GM19035 (cell line): ENCODE results near the gene SLC35B3.
"Not testable (repeated sequence)": the region's sequence is repeated elsewhere in the genome, so short reads cannot be mapped to it uniquely, and the experiment has no call there.

ENCODE experiments used
- ATAC-seq: cut with Tn5 transposase; IDR thresholded peaks from one replicate; pipeline ENCODE4 v1.9.1; 2021; ENCODE audit not compliant: unreplicated experiment

The SLC35B3 gene

DNA sequence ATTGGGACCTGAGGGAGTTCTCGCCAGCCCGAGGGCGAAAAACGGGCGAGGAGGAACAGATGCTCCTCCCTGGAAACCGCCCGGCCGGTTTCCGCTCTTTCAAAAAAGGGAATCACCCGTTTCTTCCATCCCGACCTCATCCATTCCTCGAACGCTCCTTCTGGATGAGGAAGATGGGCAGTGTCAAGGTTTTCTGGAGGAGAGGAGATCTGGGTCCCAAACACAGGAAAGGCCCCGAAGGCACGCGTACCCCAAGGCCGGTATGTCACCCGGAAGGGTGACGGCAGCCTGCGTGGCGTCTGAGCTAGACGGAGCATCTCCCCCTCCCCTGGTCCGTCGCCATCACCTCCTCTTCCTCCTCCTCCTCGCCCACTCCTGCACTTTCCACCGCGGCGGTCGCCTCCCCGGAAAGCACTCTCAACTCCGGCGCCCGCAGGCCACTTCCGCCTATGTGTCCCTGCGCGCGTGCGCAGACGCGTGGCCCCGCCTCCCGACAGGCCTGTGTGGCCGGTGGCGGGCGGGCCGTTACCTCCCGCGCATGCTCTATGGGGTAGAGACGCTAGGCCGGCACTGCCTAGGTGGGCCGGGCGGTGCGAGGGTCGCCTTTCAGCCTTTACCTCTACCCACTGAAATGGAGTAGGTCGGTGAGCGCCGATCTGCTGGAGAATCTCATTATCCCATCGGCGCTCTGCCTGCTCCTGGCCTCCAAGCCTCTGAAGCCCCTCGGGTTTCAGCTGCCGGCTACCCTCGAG is at the start of gene SLC35B3:
SLC35B3 (minus strand) TSS at position 453 of the 752 bp plus-strand sequence.
- peak; percentile 96 for ATAC-seq

DNA sequence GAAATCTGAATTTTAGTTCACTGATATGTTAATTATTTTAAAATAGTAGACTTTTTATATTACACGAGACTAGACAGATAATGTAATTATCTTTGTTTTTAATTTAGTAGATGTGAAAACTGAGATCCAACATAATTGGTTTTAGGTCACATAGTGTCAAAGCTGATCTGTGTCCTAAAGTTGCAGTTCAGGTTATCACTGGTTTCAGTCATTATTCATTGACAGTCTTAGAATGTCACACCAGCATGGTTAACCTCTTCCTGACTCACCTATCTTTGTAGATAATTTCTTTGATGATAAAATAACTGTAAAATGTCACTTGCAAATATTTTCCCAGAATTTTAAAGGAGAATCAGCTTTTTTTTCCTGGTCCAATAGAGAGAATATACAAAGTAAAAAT is 48.3 kb upstream of the SLC35B3 start:
- ATAC-seq, result no peak

DNA sequence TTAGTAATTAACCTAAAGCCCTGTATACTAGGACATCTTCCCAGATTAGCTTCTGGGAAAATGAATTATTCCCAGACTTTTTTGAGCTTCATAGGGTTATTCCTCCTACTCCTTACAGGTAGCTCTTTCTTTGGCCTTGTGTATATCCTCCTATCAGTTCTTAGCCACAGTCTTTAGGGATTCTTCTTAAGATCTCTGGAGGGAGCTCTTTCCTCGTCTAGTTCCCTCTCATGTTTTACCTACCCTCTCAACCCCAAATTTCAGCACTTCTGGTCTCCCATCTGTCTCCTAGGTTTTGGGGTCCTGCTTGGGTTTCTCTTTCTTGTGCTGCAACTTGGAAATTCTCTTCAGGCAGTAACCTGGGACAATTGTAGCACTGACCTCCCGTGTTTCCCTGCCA is 46.4 kb upstream of the SLC35B3 start:
- peak; percentile 69 for ATAC-seq

DNA sequence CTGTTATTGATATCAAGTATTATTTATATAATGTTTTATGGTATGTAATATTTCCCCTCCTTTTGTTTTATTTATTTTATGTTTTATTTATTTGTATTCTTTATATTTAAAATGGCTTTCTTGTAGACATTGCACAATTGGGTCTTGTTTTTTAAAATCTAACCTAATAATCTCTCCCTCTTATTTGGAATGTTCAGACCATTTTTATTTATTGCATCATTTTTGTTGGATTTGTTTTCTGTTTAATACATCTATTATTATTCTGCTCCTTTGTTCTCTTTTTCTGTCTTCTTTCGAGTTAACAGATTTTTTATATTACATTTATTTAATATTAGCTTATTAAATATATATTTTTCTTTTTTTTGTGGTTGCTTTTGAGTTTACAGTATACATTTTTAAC is 43.1 kb upstream of the SLC35B3 start:
- ATAC-seq, result no peak

DNA sequence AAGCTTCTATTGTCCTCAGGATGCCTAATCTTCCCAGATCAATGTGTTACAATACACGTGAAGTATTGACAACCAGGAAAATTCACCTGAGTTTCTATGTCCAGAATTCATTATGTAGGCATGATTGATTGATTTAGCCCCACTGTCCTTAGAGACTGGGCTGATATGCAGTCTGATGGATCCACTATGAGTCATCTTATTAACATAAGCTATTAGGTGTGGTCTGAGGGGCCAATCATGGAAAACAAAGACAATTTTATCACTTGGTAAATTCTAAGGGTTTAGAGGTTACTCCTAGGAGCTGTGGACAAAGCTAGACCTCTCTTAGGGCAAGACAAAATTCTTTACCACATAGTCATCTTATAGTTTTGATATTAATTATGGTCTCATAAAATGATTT is 41.3 kb upstream of the SLC35B3 start:
- no peak for ATAC-seq

DNA sequence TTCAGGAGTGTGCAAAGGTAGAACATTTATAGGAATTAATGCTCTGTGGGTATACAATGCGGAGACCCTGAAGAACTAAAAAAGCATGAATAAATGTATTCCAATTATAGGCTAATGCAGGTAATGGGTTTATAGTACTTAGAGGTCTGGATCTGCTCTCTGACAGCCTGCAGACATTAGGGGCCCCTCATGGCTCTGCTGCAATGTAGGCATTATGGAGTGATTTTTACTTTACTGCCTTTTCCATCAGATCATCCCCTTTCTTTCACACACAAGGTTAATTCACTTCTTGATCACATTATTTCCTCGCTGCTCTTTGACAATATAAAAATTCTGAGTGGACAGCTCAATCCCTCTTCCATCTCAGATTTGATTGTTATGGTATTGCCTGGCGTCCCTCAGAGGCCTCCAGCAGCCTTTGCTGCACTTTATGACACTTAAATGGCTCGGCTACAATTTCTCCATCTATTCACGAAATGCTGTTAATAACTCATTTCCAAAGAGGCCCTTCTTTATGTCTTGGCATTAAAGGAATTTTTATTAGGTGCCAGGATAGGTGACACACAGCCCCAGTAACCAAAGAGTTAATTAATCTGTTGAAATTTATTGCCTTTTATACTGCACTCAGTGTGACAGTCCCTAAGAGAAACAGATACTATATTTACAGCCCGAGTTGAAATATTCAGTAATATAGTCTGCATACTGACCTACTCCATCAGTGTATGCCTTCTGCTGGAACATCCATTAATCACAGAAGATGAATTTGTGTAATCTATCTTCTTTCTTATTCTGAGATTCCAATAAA is 33.4 kb upstream of the SLC35B3 start:
- ATAC-seq, result no peak

DNA sequence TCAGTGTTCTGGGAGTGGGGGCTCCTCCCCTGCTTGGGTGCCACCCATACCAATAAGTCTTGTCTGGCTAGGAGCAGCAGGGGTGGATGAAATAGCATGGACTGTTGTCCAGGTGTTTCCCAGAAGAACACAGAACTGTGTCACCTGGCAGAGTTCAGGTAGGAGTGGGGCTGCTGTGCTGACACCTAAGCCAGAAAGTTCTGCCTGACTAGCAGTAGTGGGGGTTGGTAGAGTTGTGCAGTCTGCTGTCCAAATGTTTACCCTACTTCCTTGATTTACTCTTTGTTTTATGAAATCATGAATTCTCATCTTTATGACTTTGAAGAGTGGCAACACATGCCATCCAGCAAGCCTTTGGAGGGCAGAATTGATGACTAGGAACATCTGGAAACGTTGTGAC is 27.3 kb upstream of the SLC35B3 start:
- no peak for ATAC-seq

DNA sequence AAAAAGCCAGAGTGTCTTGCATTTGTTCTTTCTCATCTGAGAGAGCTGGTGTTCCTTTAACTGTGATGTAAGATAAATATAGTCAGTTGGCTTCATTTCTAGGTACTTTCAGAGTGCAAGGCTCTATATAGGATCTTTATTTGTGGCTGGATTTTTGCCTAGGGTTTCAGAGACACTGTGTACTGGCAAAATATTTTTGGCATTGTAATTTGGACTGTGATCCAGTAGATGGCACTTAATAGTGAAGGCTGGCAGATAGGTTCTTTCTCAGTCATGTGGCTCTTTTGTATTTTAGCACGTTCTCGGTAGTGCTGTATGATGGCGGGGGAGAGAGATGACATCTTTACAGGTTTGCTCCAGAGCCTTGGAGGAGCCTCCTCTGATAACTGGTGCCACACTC is 26.8 kb upstream of the SLC35B3 start:
- no peak for ATAC-seq

DNA sequence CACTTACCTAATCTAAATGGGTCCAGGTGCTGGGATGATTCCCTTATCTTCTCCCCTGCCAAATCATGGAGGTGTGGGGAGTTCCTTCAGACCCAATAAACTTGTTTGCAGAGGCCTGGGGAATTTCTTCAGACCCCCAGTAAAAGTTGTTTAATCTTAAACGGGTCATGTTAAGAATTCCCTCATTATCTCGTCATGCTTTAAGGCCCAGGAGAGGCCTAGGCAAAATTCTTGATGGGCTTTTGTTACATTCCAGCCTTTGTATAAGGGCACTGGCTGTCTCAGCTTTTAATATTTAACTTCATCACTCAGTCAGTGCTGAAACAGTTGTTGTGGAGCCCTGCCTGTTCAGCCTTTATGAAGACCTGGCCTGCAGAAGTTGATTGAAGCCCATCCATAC is 11.0 kb upstream of the SLC35B3 start:
- no peak for ATAC-seq

DNA sequence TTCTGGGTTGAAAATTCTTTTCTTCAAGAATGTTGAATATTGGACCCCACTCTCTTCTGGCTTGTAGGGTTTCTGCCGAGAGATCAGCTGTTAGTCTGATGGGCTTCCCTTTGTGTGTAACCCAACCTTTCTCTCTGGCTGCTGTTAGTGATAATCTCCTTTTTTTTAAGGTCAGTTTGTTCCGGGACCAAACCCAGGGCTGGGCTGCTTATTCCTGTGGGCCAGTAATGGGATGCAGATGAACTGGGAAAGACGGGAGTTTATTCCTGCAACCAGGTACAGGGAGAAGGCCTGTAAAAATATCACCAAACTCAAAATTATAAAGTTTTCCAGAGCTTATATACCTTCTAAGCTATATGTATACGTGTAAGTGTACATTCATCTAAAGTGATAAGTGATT is 10.6 kb upstream of the SLC35B3 start:
- not testable (repeated sequence) for ATAC-seq

DNA sequence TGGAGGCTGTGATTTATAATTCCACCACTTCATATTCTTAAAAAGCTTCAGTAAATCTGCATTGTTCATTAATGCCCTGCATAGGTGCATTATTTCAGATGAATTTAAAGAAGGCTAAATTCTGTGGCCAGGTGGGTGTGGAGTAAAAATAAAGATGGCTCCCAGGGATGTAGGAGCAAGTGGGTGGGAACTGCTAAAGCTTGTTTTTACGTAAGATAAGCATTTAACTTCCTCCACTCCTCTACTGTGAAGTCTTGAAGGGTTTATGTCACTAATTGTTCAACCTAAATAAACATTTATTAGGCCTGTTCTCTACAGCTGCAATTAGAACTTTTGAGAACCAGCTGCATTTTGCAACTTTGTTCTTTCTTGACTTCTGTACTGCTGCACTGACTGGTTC is 6.8 kb upstream of the SLC35B3 start:
- no peak for ATAC-seq

DNA sequence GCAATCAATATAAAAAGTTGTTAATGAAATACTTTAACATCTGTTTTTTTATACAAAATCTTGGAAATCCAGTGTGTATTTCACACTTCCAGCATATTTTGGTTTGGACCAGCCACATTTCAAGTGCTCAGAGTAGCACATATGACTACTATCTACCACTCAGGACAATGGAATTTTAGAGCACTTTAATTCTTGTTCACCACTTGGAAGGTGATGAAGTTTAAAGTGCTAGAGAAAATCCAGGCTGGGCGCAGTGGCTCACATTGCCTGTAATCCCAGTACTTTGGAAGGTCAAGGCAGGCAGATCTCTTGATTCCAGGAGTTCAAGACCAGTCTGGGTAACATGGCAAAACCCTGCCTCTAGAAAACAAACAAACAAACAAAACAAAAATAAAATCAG is 6.1 kb upstream of the SLC35B3 start:
- ATAC-seq, result no peak

DNA sequence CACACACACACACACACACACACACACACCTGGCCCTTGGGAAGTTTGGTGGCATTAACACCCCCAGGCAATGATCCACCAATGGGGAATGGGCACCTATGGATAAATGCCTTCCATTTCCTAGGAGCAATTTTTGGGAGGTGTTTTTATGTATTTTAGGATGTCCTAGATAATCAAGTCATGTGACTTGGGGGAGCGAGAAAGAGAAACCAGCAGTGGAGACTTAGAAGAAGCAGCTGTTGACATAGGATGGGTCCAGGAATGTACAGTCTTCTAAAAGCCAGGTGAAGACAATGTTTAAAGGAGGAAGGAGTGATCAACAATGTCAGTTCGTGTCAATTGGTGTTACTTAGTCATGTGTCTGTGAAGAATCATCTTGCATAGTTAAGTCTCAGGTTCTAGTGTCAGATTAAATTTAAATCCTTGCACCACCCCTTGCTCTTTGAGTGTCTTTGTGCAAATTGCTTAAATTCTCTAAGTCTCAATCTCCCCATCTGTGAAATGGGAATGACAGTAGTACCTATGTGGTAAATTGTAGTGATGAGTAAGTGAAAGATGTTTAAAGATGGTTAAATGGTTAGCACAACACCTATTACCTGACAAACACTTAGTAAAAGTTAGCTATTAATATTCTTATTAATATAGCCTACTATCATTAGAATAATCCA is 4.4 kb upstream of the SLC35B3 start:
- no peak for ATAC-seq

DNA sequence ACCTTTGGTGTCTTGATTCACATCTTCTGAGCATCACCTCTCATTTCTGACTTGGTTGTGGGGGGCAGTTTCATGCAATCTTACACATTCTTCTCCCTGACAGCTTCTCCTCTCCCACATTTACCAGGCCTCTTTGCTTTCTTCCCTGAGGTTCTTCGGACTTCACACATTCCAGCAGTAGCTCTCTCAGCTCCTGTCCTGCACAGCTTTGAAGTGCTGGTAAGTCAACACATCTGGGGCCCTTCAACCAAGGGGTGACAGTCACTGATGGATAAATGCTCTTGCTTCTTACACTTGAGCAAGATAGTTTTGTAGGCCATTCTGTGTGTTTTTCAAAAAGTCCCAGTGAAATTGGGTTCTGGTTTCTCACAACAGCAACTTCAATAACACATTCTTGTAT is 2.5 kb upstream of the SLC35B3 start:
- ATAC-seq, result no peak

DNA sequence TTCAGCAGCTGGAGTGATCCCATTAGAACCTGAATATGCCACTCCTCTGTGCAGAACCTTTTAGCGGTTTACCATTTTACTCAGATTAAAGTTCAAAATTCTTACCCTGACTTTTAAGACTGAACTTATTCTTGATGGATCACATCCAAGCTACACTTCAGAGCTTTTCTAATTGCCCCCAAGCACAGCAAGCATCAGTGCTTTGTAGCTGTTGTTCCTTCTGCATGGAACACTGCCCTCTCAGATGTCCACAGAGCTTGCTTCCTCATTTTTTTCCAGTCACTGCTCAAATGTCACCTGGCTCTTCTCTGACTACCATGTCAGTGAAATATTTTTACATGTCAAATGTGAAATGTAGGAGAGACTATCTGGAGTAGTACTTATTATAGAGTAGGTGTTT is 1.6 kb upstream of the SLC35B3 start:
- no peak for ATAC-seq

DNA sequence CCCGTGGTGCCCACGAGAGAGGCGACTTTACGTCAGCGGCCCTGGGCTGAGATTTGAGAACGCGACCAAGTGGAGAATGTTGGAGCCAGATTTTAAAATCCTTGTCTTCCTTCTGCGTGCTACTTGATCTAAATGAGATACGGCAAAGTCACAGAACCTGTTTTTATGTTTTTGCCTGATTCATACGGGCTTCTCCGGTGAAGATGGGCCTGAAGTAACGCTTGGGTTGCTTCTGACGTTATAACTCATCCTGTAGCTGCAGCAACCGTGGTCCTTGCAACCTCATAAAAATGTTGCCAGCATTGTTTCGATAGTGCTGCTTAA is 462 bp upstream of the SLC35B3 start:
- no peak for ATAC-seq

DNA sequence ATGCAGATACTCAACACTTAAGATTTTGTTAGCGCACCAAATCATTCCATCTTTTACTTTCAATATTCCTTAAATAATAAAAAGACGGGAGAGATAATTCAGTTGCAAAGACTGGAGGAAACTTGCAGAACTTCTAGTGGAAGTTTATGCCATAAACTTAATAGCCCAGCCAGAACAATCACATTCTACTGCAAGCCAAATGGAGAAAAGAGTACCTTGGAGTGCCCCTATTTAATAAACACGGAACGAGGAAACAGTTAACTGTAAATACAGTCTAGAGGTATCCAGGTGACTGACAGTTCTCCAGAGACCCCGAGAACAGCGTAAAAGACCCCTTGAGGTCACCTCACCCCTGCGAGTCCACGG is 635 bp downstream of the SLC35B3 start:
- peak; percentile 24 for ATAC-seq

DNA sequence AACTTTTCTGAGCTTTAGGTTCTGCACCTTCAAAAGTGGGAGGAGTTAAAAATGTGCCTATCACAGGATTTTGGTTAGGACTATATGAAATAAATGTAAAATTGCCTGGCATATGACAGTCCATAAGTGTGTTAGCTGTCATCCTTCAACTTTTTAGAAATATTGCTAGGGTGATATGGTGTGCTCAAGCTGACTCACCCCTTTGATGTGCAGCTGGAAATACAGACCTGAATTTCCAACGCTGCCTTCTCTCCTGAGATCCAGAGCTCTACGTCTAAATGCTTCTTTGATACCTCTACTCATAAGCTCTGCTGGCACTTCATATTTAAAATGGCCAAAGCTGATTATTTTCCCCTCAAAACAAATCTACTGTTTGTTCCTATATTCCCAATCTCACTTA is 2.7 kb downstream of the SLC35B3 start:
- no peak for ATAC-seq

DNA sequence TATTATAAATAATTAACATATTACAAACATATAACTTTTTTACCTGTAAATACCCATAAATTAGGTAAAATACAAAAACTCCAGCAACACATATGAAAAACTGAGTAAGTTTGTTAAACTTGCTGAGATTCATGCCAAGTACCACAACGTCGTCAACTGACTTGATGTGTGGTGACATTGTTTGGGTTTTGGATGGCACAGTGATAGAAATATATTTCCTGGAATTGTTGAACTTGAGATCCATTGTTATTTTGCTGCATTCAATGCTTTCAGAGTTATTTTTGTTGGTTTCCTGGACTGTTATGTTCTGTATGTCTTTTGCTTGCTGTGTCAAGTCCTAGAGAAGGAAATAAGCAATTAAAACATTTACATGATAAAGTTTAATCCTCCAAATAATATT is 5.5 kb downstream of the SLC35B3 start:
- ATAC-seq, result no peak

DNA sequence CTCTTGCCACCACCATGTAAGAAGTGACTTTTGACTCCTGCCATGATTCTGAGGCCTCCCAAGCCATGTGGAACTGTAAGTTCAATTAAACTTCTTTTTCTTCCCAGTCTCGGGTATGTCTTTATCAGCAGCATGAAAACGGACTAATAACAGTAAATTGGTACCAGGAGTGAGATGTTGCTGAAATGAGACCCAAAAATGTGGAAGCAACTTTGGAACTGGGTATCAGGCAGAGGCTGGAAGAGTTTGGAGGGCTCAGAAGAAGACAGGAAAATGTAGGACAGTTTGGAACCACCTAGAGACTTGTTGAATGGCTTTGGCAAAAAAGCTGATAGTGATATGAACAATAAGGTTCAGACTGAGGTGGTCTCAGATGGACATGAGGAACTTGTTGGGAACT is 8.8 kb downstream of the SLC35B3 start:
- not testable (repeated sequence) for ATAC-seq

DNA sequence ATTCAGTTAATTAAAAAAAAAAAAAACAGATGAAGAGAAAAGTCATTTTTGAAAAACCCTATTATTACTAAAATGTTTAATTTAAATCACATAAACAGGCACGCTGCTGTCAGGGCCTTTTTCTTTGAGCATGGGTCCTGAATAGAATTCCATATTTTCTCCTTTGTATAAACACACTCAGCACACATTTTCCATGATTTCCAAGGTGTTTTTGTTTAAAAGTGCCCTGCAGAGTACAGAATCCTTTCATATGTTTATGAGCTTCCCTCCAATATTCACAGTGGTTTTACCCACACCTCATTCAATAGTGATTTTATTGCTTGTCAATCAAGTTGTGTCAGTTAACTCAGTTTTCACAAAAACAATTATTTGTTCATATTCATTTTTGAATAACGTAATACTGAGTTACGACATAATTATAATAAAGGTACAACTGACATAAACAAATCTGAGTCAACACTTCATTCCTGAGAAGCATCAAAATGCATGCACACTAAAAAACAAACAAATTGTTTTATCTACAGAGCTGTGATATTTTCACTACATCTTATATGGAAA is 15.2 kb downstream of the SLC35B3 start:
- ATAC-seq, result no peak

DNA sequence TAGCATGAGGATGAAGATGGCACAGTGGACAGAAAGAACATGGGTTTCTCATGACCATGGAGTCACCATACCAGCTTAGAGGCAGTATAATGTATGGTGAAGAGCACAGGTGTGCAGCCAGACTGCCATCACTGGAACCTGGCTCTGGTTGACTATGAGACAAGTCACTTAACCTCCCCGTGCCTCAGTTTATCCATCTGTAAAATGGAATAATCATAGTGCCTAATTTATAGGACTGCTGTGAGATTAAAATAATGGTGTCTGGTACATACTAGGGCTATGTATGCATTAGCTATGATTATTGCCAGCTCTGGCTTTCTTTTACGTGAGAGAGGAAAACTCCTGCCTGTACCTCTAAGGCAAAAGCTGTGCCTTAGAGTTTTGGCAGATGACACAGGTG is 19.4 kb downstream of the SLC35B3 start:
- ATAC-seq, result no peak
